Fibroblast of the aortic adventitia (primary cell): ENCODE data around the gene ALMS1. TPM values are rescaled to one million over a fixed set of nuclear protein-coding genes. Genes with fewer than 3 reads are reported as not detected.
"Not testable (repeated sequence)": the region's sequence is repeated elsewhere in the genome, so short reads cannot be mapped to it uniquely, and the experiment has no call there.

Experiments used
- DNase-seq: peaks from one replicate; pipeline ENCODE4 v3.0.0-alpha.2; 2010; ENCODE audit warnings: low read depth
- H3K4me3 ChIP-seq: 2 replicates; pipeline ENCODE4 v1.5.1; 2011; ENCODE audit warnings: low read depth, mild to moderate bottlenecking, control low read depth, low read length, moderate library complexity
- total RNA-seq: library from RNA; depleted of rRNA; stranded (reverse); fragments of >200 nt; gene quantifications from 2 replicates; pipeline ENCODE4 v1.2.3, GENCODE V29; 2012; ENCODE audit warnings: low replicate concordance
- TF ChIP-seq, protein P1 (sequence below): IDR thresholded peaks from 2 replicates; pipeline ENCODE4 v1.5.1; 2011; ENCODE audit warnings: mild to moderate bottlenecking, low read length, control low read depth, inconsistent platforms; ENCODE audit not compliant: insufficient read depth

Gene ALMS1
- total RNA-seq, 1 donor: 28.2 TPM

DNA sequence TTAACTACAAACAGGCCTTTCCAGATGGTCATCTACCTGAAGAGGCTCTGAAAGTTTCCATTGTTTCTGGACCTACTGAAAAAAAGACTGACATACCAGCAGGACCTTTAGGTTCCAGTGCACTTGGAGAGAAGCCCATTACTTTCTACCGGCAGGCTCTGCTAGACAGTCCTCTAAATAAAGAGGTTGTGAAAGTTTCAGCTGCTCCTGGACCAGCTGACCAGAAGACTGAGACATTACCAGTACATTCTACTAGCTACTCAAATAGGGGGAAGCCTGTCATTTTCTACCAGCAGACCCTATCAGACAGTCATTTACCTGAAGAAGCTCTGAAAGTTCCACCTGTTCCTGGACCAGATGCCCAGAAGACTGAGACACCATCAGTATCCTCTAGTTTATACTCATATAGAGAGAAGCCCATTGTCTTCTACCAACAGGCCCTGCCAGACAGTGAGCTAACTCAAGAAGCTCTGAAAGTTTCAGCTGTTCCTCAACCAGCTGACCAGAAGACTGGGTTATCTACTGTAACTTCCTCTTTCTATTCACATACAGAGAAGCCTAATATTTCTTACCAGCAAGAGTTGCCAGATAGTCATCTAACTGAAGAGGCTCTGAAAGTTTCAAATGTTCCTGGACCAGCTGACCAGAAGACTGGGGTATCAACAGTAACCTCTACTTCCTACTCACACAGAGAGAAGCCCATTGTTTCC lies 65.8 kb downstream of the ALMS1 start:
- H3K4me3 ChIP-seq: no peak overlapping the region
- TF ChIP-seq, protein P1, sequence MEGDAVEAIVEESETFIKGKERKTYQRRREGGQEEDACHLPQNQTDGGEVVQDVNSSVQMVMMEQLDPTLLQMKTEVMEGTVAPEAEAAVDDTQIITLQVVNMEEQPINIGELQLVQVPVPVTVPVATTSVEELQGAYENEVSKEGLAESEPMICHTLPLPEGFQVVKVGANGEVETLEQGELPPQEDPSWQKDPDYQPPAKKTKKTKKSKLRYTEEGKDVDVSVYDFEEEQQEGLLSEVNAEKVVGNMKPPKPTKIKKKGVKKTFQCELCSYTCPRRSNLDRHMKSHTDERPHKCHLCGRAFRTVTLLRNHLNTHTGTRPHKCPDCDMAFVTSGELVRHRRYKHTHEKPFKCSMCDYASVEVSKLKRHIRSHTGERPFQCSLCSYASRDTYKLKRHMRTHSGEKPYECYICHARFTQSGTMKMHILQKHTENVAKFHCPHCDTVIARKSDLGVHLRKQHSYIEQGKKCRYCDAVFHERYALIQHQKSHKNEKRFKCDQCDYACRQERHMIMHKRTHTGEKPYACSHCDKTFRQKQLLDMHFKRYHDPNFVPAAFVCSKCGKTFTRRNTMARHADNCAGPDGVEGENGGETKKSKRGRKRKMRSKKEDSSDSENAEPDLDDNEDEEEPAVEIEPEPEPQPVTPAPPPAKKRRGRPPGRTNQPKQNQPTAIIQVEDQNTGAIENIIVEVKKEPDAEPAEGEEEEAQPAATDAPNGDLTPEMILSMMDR: no peak
- DNase-seq: no peak

DNA sequence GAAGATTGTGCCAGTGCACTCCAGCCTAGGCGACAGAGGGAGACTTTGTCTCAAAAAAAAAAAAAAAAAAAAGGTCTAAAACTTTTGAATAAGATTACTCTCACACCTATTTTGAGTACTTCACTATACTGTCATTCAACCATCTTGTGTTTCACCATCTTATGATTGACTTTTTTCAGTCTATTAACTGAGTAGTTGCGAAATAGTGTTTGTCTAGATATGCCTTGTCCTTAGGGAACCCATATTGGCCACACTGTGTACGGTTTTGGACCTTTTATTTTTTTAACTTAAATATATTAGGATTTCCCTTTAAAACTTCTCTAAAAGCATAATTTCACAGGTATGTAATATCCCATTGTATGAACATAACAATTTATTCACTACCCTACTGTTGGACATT lies 72.3 kb downstream of the ALMS1 start:
- no peak overlapping the region for H3K4me3 ChIP-seq
- no peak for DNase-seq
- TF ChIP-seq, protein P1: no peak

DNA sequence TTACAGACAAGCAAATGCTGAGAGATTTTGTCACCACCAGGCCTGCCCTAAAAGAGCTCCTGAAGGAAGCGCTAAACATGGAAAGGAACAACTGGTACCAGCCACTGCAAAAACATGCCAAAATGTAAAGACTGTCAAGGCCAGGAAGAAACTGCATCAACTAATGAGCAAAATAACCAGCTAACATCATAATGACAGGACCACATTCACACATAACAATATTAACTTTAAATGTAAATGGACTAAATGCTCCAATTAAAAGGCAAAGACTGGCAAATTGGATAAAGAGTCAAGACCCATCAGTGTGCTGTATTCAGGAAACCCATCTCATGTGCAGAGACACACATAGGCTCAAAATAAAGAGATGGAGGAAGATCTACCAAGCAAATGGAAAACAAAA lies 76.8 kb downstream of the ALMS1 start:
- not testable (repeated sequence) for H3K4me3 ChIP-seq, DNase-seq

DNA sequence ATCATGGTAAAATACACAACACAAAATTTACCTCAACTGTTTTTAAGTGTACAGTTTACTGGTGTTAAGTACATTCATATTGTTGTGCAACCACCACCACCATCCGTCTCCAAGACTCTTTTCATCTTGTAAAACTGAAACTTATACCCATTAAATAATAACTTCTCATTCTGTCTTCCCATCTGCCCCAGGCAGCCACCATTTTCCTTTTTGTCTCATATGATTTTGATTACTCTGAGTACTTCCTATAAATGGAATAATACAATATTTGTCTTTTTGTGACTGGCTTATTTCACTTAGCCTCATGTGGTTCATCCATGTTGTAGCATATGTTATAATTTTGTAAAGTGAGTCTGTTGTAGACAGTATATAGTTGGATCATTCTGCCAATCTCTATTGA lies 82.7 kb downstream of the ALMS1 start:
- TF ChIP-seq, protein P1: no peak
- H3K4me3 ChIP-seq: no peak overlapping the region
- no peak for DNase-seq

DNA sequence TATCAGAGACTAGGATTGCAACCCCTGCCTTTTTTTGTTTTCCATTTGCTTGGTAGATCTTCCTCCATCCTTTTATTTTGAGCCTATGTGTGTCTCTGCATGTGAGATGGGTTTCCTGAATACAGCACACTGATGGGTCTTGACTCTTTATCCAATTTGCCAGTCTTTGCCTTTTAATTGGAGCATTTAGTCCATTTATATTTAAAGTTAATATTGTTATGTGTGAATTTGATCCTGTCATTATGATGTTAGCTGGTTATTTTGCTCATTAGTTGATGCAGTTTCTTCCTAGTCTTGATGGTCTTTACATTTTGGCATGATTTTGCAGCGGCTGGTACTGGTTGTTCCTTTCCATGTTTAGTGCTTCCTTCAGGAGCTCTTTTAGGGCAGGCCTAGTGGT lies 98.2 kb downstream of the ALMS1 start:
- H3K4me3 ChIP-seq, DNase-seq: not testable (repeated sequence)

DNA sequence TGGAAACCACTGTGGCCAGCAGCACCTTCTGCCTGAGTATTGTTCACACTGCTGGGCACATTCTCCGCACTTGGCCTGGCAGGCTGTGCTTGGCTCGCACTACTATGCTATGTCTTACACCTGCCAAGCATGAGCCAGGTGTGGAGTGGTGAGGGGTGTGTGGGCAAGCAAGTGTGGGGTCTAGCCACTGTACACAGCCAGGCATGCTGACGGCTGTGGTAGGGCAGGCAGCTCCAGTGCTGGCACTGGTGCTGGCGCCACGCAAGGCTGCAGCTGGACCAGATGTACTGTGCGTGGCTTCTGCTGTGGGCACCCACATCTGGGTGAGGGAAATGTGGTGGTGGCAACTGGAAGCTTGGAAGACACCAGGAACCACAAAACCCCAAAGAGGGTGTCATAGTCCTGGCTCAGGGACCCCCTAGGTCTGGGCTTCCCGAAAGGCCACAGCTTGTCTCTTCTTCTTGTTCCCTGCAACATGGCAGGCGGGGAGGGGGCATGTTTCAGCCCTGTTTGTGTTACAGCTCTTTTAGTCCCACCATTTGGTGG lies 101.5 kb downstream of the ALMS1 start:
- TF ChIP-seq, protein P1: no peak
- DNase-seq: no peak
- H3K4me3 ChIP-seq: no peak overlapping the region

DNA sequence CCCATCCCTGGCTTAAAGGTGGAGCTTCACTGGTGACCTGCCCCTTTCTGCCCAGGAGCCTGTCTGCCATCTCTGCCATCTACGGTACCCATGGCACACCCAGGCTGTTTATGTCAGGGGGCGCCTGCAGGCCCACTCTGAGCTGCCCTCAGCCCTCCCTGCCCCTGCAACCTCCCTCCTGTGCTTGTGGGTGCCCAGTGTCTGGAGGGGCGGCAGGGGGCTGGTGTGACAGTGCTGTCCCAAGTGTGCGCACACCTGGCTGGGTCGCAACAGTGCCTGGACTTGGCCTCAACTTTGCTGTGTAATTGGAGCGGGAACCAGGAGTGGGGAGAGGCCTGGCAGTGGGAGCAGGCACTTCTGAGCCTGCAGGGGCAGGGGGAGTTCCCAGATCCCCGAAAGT lies 102.4 kb downstream of the ALMS1 start:
- DNase-seq: no peak
- TF ChIP-seq, protein P1: no peak
- no peak overlapping the region for H3K4me3 ChIP-seq

DNA sequence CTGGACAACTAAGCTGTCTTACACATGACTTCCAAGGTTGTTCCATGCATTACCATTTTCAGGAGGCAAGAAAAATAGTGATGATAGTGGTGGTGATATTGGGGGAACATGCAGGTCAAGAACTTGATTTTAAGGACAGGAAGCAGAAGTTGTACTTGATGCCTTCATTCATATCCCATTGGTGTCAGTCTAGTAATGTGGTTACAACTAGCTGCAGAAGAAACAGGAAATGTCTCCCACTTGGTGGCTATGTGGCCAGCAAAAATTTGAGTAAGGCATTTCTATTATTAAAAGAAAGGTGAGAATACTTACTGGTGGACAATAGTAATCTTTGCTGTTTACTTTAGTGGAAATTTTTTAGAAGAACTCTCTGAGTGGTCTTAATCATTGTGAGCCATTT lies 103.4 kb downstream of the ALMS1 start:
- no peak overlapping the region for H3K4me3 ChIP-seq
- TF ChIP-seq, protein P1: no peak
- no peak for DNase-seq
